Measurements from ENCODE around the gene TBC1D9. TPM values are rescaled to one million over a fixed set of nuclear protein-coding genes. Genes with fewer than 3 reads are reported as not detected.

Gene TBC1D9
- polyA plus RNA-seq, 1 of the 3 experiments (the other 2 are of a cell fraction) = 13.5 TPM

DNA sequence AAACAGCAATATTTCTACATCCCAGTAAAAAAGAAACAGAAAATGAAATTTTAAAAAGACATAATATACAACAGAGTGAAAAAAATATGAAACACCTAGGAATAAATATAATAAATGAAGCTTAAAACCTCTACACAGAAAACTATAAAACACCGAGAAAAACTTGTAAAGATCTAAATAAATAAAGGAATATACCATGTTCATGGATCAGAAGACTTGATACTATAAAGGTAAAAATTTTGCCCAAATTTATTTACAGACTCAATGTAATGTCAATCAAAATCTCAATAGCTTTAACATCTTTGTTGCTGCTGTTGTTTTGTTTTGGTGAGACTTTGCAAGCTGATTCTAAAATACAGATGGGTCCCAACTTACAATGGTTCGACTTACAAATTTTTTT, 5.7 kb downstream of the TBC1D9 start:
- Histone ChIP-seq H3K4me2 (no peak overlapping the region), H3K79me2 (ENCODE audit: insufficient read depth) (peaks cover 96% of the 10 kb centered on the region), H3K36me3 (replicated peaks in 1 of 2; ENCODE audit: control insufficient read depth in 1 of 2, insufficient read depth in 2 of 2, low read length in 1 of 2) (peaks cover 4 to 27% of the 10 kb centered on the region in 2 experiments), H3K9ac (no peak overlapping the region), H3K27me3 (ENCODE audit: insufficient read depth) (no peaks in the 10 kb centered on the region), H3K9me3 (peaks cover 19% of the 10 kb centered on the region), H3K4me3 (ENCODE audit: low read depth in 2 of 2, low read length in 1 of 2) (no peak overlapping the region), H3F3A (replicated peaks; ENCODE audit: insufficient read depth) (no peaks in the 10 kb centered on the region), H3K4me1 (ENCODE audit: control insufficient read depth in 1 of 2, insufficient read depth in 2 of 2, low read depth in 1 of 2, low read length in 1 of 2) (peaks cover 0 to 2% of the 10 kb centered on the region in 2 experiments; a peak in 2 of 4 replicates), H2AFZ (ENCODE audit: low read depth) (no peak overlapping the region), H3K27ac (ENCODE audit: low read depth in 2 of 2, low read length in 1 of 2) (no peak overlapping the region), H4K20me1 (ENCODE audit: insufficient read depth) (no peaks in the 10 kb centered on the region), H3K9me2 (no peaks in the 10 kb centered on the region)
- CTCF ChIA-PET = no interaction called here
- no peak for TF ChIP-seq NRF1 (IDR thresholded peaks at IDR 0.05; ENCODE audit: low read depth, low read length)
- TF ChIP-seq RAD21 (IDR thresholded peaks at IDR 0.05; ENCODE audit: low read length) = no peak
- TF ChIP-seq MAX (IDR thresholded peaks at IDR 0.05; ENCODE audit: low read depth) = no peak
- no peak for TF ChIP-seq ELF1 (IDR thresholded peaks at IDR 0.05)
- TF ChIP-seq, protein P1, sequence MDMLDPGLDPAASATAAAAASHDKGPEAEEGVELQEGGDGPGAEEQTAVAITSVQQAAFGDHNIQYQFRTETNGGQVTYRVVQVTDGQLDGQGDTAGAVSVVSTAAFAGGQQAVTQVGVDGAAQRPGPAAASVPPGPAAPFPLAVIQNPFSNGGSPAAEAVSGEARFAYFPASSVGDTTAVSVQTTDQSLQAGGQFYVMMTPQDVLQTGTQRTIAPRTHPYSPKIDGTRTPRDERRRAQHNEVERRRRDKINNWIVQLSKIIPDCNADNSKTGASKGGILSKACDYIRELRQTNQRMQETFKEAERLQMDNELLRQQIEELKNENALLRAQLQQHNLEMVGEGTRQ (IDR thresholded peaks at IDR 0.05; ENCODE audit: borderline replicate concordance, low read depth, low read length) = no peak
- no peak for TF ChIP-seq GABPA (IDR thresholded peaks at IDR 0.05; ENCODE audit: low read depth)
- TF ChIP-seq TCF12 (IDR thresholded peaks at IDR 0.05) = no peak
- TF ChIP-seq, protein P2, sequence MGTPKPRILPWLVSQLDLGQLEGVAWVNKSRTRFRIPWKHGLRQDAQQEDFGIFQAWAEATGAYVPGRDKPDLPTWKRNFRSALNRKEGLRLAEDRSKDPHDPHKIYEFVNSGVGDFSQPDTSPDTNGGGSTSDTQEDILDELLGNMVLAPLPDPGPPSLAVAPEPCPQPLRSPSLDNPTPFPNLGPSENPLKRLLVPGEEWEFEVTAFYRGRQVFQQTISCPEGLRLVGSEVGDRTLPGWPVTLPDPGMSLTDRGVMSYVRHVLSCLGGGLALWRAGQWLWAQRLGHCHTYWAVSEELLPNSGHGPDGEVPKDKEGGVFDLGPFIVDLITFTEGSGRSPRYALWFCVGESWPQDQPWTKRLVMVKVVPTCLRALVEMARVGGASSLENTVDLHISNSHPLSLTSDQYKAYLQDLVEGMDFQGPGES (IDR thresholded peaks at IDR 0.05; ENCODE audit: low read depth, low read length) = no peak
- no peak for TF ChIP-seq SIN3A (IDR thresholded peaks at IDR 0.05; ENCODE audit: borderline replicate concordance, low read depth, low read length)
- TF ChIP-seq FOXM1 (IDR thresholded peaks at IDR 0.05; ENCODE audit: low read depth) = no peak
- TF ChIP-seq TEAD4 (IDR thresholded peaks at IDR 0.05; ENCODE audit: borderline replicate concordance, insufficient read depth) = no peak
- TF ChIP-seq MEF2A (IDR thresholded peaks at IDR 0.05; ENCODE audit: borderline replicate concordance, low read depth) = no peak
- TF ChIP-seq, protein P3, sequence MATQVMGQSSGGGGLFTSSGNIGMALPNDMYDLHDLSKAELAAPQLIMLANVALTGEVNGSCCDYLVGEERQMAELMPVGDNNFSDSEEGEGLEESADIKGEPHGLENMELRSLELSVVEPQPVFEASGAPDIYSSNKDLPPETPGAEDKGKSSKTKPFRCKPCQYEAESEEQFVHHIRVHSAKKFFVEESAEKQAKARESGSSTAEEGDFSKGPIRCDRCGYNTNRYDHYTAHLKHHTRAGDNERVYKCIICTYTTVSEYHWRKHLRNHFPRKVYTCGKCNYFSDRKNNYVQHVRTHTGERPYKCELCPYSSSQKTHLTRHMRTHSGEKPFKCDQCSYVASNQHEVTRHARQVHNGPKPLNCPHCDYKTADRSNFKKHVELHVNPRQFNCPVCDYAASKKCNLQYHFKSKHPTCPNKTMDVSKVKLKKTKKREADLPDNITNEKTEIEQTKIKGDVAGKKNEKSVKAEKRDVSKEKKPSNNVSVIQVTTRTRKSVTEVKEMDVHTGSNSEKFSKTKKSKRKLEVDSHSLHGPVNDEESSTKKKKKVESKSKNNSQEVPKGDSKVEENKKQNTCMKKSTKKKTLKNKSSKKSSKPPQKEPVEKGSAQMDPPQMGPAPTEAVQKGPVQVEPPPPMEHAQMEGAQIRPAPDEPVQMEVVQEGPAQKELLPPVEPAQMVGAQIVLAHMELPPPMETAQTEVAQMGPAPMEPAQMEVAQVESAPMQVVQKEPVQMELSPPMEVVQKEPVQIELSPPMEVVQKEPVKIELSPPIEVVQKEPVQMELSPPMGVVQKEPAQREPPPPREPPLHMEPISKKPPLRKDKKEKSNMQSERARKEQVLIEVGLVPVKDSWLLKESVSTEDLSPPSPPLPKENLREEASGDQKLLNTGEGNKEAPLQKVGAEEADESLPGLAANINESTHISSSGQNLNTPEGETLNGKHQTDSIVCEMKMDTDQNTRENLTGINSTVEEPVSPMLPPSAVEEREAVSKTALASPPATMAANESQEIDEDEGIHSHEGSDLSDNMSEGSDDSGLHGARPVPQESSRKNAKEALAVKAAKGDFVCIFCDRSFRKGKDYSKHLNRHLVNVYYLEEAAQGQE (IDR thresholded peaks at IDR 0.05; ENCODE audit: low read depth, low read length) = no peak
- TF ChIP-seq TAF1 (IDR thresholded peaks at IDR 0.05; ENCODE audit: borderline replicate concordance, low read depth, low read length) = no peak
- no peak for TF ChIP-seq SMC3 (IDR thresholded peaks at IDR 0.05; ENCODE audit: low read depth, low read length)
- no peak for TF ChIP-seq POLR2AphosphoS5 (IDR thresholded peaks at IDR 0.05; ENCODE audit: low read depth, low read length)
- TF ChIP-seq, protein P4, sequence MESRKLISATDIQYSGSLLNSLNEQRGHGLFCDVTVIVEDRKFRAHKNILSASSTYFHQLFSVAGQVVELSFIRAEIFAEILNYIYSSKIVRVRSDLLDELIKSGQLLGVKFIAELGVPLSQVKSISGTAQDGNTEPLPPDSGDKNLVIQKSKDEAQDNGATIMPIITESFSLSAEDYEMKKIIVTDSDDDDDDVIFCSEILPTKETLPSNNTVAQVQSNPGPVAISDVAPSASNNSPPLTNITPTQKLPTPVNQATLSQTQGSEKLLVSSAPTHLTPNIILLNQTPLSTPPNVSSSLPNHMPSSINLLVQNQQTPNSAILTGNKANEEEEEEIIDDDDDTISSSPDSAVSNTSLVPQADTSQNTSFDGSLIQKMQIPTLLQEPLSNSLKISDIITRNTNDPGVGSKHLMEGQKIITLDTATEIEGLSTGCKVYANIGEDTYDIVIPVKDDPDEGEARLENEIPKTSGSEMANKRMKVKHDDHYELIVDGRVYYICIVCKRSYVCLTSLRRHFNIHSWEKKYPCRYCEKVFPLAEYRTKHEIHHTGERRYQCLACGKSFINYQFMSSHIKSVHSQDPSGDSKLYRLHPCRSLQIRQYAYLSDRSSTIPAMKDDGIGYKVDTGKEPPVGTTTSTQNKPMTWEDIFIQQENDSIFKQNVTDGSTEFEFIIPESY (IDR thresholded peaks at IDR 0.05; ENCODE audit: borderline replicate concordance, low read depth) = no peak
- POLR2A ChIA-PET = no interaction called here
- 75% methylated on average over 2 of the region's 2 CpGs for WGBS (ENCODE audit: low lambda C conversion rate)
- no peak for DNase-seq

Data from SK-N-SH (cell line).